HG03460 (cell line): Measurements from ENCODE around the gene SARM1.
A peak's percentile ranks its signal among the peaks of the same experiment; 100 is the strongest.

Source experiments
- ATAC-seq: cut with Tn5 transposase; IDR thresholded peaks from one replicate; pipeline ENCODE4 v1.9.1; 2021; ENCODE audit not compliant: unreplicated experiment

SARM1 gene

GRCh38 chr17:28392491-28392890, 21.0 kb downstream of the SARM1 start:
- no peak for ATAC-seq

DNA sequence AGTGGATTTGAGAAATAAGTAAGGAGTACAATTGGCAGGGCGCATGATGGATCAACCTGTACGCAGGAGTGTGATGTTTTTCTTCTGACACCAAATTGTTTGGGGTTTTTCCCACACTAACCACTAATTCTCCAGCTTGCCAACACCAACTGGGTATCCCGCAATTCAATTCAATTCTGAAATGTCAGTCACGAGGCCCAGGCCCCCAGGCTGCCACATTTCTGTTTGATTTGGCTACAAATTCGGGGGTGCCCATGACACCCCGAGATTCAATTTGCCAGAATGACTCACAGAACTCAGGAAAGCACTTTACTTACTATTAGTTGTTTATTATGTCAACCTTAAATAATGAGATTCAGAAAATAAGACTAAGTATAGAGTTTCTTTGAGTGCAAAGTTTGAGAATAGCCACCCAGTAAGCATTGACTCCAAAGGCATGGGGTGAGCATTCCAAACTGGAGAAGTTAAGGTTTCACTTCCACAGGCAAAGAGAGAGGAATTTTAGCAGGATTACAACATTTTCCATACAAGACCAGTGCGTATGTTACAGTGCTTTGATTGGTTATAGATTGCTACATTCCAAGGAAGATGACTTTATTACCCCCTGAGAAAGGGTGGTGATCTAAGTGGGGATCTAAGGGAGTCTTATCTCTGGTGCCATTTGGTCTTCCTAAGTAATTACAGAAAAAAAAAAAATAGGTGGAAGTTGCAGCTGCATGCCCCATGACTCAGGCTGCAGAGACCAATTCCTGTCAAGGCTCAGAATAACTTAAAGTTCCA, 23.0 kb downstream of the SARM1 start:
- no peak for ATAC-seq

DNA sequence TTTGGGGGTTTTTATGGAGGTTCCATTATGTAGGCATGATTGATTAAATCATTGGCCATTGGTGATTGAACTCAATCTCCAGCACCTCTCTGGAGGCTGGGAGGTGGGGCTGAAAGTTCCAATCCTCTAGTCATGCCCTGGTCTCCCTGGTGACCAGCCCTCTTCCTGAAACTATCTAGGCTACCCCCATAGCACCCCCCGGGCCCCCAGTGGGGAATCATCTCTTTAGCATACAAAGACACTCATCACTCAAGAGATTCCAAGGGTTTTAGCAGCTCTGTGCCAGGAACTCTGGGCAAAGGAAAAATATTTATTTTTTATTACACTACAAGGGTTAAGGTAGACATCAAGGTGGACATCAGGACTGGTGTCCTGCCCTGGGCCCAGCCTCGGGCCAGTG, 23.9 kb downstream of the SARM1 start:
- ATAC-seq, result no peak

- no peak for ATAC-seq
Observed at GRCh38 chr17:28395968-28396367, 24.5 kb downstream of the SARM1 start.

DNA sequence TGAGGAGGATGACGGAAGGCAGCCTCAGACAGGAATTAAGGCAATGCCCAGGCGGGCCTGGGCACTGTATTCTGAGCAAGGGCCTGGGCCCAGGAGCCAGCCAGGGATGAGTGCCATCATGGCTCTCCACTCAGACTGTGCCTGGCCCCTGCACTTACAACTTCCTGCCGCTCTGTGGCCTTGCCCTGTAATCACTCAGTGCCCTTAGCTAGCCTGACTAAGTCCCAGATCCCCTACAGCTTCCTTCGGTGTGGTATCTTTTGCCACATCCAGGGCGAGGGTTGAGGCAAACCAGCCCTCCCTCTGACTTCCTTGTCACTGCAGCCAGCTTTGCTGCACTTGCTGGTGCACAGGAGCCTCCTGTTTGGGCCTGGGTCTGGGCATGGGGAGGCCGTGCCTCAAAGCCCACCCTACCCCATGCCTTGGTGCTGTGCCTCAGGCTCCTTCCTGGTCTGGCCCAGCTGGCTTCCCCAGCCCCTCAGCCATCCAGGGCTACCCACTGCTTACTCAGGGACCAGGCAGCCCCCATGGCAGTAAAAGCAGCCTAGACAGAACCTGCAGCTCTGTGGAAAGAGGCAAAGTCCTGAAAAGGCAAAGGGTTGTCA, 25.2 kb downstream of the SARM1 start:
- ATAC-seq, result no peak

- ATAC-seq, result no peak
Observed at GRCh38 chr17:28397275-28397674, 25.8 kb downstream of the SARM1 start.

GRCh38 chr17:28397687-28398279, 26.3 kb downstream of the SARM1 start:
- ATAC-seq, result no peak

- no peak for ATAC-seq
Observed at GRCh38 chr17:28398280-28398981, 26.9 kb downstream of the SARM1 start.

DNA sequence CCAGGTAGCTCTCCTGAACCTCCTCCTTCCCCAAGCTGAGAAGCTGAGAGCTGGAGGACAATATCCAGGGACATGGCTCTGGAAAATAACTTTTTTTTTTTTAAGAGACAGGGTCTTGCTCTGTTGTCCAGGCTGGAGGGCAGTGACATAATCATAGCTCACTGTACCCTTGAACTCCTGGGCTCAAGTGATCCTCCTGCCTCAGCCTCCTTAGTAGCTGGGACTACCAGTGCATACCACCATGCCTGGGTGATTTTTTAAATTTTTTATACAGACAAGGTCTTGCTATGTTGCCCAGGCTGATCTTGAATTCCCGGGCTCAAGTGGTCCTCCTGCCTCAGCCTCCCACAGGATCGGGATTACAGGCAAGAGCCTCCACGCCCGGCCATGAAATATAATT, 28.3 kb downstream of the SARM1 start:
- no peak for ATAC-seq

DNA sequence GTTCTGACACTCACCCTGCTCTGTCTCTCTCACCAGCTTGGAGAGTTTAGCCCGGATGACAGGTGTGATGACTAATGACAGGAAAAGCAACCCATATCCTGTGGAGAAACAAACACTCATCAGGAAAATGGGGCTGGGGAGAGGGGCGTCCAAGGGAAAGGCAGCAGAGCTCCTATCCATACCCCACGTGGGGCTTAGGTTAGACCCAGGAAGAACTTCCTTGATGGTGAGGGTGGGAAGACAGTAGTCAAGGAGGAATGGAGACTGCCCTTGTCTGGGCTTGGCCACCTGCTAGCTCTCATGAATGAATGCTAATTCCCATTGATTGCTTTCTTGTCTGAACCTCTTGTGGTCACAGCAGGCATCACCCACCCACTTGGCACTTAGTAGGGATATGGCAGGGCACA, 30.7 kb downstream of the SARM1 start:
- no peak for ATAC-seq

GRCh38 chr17:28402844-28403243, 31.4 kb downstream of the SARM1 start:
- no peak for ATAC-seq

DNA sequence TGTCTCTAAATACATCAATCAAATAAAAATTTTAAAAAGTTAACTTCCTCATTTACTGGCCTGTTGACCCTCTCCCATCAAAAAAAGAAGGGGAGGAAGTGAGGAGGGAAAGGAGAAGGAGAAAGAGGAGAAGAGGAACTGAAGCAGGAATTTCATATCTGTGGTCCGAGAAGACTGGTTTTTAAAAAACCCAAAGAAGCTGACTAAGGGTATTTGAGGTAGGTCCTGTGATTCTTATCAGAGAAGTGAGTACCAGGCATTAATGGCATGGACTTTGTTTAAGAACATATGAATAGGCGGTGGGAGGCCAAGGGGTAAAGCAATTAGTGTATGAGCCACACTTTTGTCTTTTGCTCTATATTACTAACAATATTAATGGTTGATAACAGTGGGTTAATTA, 32.5 kb downstream of the SARM1 start:
- no peak for ATAC-seq

- ATAC-seq, result no peak
Observed at GRCh38 chr17:28404461-28404811, 32.9 kb downstream of the SARM1 start.

DNA sequence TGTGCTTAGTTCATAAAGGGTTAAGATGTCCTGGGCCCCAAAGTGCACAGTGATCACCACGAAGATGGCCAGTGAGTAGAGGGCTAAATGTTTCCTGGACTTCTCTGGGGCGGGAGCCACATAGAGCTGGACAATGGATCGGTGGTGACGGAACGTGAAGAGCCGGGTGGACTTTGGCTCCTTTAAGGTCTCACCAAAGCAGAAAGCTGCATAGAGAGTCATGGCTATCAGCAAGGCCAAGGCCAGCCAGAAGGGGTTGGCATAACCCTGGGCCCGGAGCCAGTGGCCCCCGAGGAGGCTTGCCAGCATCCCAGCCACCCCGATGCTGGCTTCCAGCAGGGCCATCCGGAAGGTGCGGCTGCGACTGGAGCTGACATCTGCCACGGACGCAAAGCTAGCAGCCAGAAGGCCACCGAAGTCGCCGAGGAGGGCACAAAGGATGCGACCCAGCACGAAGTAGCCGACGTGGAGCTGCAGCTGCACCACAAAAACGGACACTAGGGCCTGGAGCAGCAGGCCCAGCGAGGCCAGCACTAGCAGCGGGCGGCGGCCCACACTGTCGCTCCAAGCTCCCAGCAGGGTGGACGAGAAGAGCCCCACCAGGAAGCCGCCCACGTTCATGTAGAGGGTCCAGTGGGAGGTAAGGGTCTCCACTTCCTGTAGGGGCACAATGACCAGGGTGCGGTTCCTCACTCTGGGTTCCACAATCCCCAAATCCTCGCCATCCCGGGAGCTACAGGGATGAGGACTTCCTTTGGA, 33.5 kb downstream of the SARM1 start:
- ATAC-seq, result no peak

DNA sequence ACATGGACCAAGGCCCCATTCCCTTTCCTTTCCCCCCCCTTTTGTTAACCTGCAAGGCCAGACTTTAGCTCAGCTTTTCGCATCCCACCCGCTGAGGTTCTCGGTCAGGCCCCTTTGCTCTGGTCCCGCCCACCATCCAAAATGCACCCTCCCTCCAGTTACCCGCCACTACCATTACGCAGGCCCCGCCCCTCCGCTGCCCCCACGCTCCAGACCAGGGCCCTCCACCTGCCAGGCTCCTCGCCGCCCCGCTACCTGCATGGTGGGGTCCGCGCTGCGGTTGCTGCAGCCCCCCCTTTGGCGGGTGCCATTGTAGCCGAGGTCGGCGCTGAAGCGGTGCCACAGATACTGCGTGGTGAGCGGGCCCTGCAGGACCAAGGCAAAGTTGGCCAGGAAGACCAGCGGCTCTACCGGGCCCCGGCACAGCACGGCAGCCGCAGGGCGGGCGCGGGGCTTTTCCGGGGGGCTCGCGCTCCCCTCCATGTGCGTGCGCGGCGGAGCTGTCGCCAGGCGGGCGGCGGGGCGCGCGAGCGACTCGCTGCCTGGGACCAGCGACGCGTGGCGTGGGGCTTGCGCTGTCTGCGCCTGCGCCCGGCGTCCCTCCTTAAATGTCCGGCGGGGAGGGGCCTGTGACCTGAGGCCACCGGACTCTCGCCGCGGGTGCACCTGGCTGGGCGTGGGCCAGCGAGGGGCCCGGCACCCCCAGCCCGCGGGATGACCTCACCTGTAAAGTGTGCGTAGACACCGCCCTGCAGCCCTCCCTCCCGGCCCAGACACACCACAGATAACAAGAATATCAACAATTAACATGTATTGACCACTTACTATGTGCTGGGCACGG, 34.4 kb downstream of the SARM1 start, which contains the start of gene SLC46A1:
SLC46A1 (minus strand) TSS at position 581 of the 841 bp plus-strand sequence; CDS start at position 483, 98 bp downstream.
- ATAC-seq, result peak; percentile 73

DNA sequence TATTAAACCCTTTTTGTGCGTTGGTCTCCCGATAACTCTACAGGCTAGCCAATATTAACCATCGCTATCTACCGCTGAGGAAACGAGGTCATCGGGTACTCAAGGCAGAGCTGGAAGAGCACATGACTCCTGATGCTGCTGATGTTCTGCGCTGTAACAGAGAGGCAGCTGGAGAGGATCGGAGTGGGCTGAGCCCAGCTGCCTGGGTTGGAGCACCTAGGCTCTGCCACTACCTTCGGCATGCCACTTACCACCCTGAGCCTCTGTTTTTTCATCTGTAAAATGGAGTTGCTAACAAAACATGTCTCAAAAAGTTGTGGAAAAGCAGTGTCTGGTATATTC, 35.0 kb downstream of the SARM1 start:
- ATAC-seq, result no peak

DNA sequence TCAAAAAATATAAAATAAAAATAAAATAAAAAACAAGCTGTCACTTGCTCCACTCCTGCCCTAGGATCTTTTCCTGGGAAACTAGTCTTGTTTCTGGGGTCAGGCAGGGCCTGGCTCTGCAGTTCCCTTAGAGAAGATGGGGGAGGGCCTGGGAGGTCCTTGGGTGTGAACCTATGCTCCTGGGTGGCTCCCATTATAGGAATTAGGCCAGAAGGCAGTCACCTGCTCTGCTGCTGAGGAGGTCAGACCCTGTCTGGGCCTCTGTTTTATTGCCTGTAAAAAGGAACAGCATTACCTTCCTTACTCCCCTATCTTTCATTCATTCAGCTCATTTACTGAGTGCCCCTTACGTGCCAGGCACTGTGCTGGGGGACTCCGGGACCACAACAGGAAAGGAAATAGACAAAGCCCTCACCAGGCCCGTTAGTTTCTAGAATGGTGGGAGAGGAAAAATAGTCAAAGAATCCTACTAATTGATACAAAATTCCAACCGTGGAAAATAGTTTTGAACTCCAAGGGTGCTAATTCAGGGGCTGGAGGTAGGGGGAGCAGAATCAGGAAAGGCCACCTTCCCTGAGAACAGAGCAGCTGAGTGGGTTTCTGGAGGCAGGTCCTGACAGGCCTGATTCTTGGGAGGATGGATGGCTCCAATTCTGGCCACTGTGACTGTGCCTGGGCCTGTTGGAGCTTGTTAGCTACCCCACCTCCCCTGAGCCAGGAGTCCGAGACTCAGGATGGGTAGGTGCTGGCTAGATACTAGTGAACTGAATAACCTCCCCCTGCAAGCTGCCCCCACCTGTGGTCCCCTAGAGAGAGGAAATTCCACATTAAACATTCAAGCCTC, 35.9 kb downstream of the SARM1 start:
- ATAC-seq, result no peak

GRCh38 chr17:28407974-28408306, 36.4 kb downstream of the SARM1 start:
- no peak for ATAC-seq

GRCh38 chr17:28412099-28412498, 40.6 kb downstream of the SARM1 start:
- no peak for ATAC-seq
